Neural progenitor cell (in vitro differentiated cells): ENCODE measurements around the gene GIPC2. TPM values are rescaled to one million over a fixed set of nuclear protein-coding genes. Genes with fewer than 3 reads are reported as not detected.
"Not testable (repeated sequence)": the region's sequence is repeated elsewhere in the genome, so short reads cannot be mapped to it uniquely, and the experiment has no call there.

Source experiments
- DNase-seq: peaks from one replicate; pipeline ENCODE4 v3.0.0-alpha.2; 2016; ENCODE audit warnings: low spot score
- H2AFZ ChIP-seq: fragments of 200-600 bp; sonication (generic); replicated peaks from 2 replicates; pipeline ENCODE4 v1.6.1; 2016; ENCODE audit warnings: antibody characterized with exemption
- H3F3A ChIP-seq: fragments of 200-600 bp; sonication (generic); 2 replicates; pipeline ENCODE4 v1.6.1; 2016; ENCODE audit warnings: antibody characterized with exemption, low read depth
- H3K27ac ChIP-seq: fragments of 200-600 bp; sonication (generic); 2 replicates; pipeline ENCODE4 v1.5.1; 2016; ENCODE audit warnings: mild to moderate bottlenecking
- H3K27me3 ChIP-seq: fragments of 200-600 bp; sonication (generic); 2 replicates; pipeline ENCODE4 v1.6.1; 2016; ENCODE audit warnings: mild to moderate bottlenecking, moderate library complexity
- H3K36me3 ChIP-seq: fragments of 200-600 bp; sonication (generic); 2 replicates; pipeline ENCODE4 v1.5.1; 2016
- H3K4me1 ChIP-seq: fragments of 200-600 bp; sonication (generic); 2 replicates; pipeline ENCODE4 v1.6.1; 2016; ENCODE audit warnings: mixed run types
- H3K4me2 ChIP-seq: fragments of 200-600 bp; sonication (generic); 2 replicates; pipeline ENCODE4 v1.6.1; 2016
- H3K4me3 ChIP-seq: fragments of 200-600 bp; sonication (generic); 2 replicates; pipeline ENCODE4 v1.5.1; 2016
- H3K79me2 ChIP-seq: fragments of 200-600 bp; sonication (generic); 2 replicates; pipeline ENCODE4 v1.6.1; 2016; ENCODE audit warnings: low read depth
- H3K9ac ChIP-seq: fragments of 200-600 bp; sonication (generic); 2 replicates; pipeline ENCODE4 v1.6.1; 2016
- H3K9me3 ChIP-seq: fragments of 200-600 bp; sonication (generic); 2 replicates; pipeline ENCODE4 v1.5.1; 2016; ENCODE audit warnings: low read depth
- H4K20me1 ChIP-seq: fragments of 200-600 bp; sonication (generic); 2 replicates; pipeline ENCODE4 v1.6.1; 2016; ENCODE audit warnings: low read depth
- H3K27ac Mint-ChIP-seq: 3 replicates; pipeline ENCODE4 v1.8.0; 2021; ENCODE audit warnings: mixed read lengths
- H3K27me3 Mint-ChIP-seq: 2 replicates; pipeline ENCODE4 v1.8.0; 2022; ENCODE audit warnings: low read depth, mild to moderate bottlenecking, inconsistent platforms, moderate library complexity, mixed read lengths; ENCODE audit not compliant: insufficient read depth
- H3K36me3 Mint-ChIP-seq: 3 replicates; pipeline ENCODE4 v1.8.0; 2021; ENCODE audit warnings: mixed read lengths
- H3K4me1 Mint-ChIP-seq: 3 replicates; pipeline ENCODE4 v1.8.0; 2021; ENCODE audit warnings: mixed read lengths
- H3K4me3 Mint-ChIP-seq: 3 replicates; pipeline ENCODE4 v1.8.0; 2021; ENCODE audit warnings: mild to moderate bottlenecking, moderate library complexity, mixed read lengths
- H3K9me3 Mint-ChIP-seq: 3 replicates; pipeline ENCODE4 v1.8.0; 2020; ENCODE audit warnings: mixed read lengths
- CTCF ChIP-seq: fragments of 200-600 bp; sonication (generic); IDR thresholded peaks from 2 replicates; pipeline ENCODE4 v1.5.1; 2017; ENCODE audit warnings: antibody characterized with exemption, mild to moderate bottlenecking
- EZH2 ChIP-seq: fragments of 200-600 bp; sonication (generic); IDR thresholded peaks from 2 replicates; pipeline ENCODE4 v1.6.1; 2017; ENCODE audit warnings: antibody characterized with exemption, mild to moderate bottlenecking, moderate library complexity
- EZH2phosphoT487 ChIP-seq: fragments of 200-600 bp; sonication (generic); IDR thresholded peaks from 2 replicates; pipeline ENCODE4 v1.6.1; 2017; ENCODE audit warnings: antibody characterized with exemption
- total RNA-seq: library from RNA; depleted of rRNA; stranded (reverse); fragments of >200 nt; gene quantifications from 2 replicates; pipeline ENCODE4 v1.2.3, GENCODE V29; 2015; ENCODE audit warnings: low replicate concordance

The GIPC2 gene
- total RNA-seq: not detected in 2 replicates

DNA sequence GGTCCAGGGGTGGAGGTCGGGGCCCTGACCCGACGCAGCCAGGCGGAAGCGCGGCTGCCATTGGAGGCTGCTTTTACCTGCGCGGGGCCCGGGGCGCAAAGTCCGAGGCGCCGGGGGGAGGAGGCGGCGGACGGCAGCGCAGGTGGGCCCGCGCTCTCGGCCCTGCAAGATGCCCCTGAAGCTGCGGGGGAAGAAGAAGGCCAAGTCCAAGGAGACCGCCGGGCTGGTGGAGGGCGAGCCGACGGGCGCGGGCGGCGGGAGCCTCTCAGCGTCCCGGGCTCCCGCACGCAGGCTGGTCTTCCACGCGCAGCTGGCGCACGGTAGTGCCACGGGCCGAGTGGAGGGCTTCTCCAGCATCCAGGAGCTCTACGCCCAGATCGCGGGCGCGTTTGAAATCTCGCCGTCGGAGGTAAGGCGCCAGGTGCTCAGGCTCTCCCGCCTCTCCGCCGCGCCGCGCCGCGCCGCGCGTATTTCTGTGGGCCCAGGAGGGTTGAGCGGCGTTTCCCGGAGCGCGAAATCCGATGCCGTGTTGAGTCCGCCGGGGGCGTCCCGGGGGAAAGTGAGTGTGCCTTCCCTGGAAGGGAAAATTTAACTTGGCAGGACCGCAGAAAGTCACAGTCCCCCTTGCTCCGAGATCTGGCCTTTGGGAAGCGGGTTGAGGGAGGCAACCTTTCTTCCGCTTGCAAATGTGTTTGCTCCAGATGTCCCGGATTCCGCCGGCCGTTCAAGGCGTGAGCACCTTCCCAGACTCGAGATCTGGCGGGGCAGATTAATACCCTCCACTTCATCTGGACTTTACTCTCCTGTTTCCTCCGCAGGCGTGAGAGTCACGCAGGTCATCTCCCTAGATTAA is at the start of gene GIPC2:
Gene GIPC2, plus strand, starts transcription at position 41 of the 853 bp plus-strand sequence. Its CDS starts 129 bp downstream, at position 170.
- H3K27me3 ChIP-seq: peaks cover 64% of the 10 kb centered on the region
- no peaks in the 10 kb centered on the region for H3K9me3 ChIP-seq
- Mint-ChIP-seq H3K36me3 (no peaks in the 10 kb centered on the region), H3K4me1 (peaks cover 9% of the 10 kb centered on the region), H3K9me3 (no peaks in the 10 kb centered on the region), H3K4me3 (peak within 1 kb of the TSS; percentile 86), H3K27ac (no peak within 1 kb of the TSS), H3K27me3 (peaks cover 41% of the 10 kb centered on the region)
- peaks cover 12% of the 10 kb centered on the region for H4K20me1 ChIP-seq
- H3K27ac ChIP-seq: no peak within 1 kb of the TSS
- peak within 1 kb of the TSS; percentile 91 for H3K4me2 ChIP-seq
- H2AFZ ChIP-seq: peak within 1 kb of the TSS; percentile 46
- no peaks in the 10 kb centered on the region for H3K79me2 ChIP-seq
- peak; percentile 88 for TF ChIP-seq EZH2phosphoT487
- peak; percentile 97 for TF ChIP-seq EZH2
- TF ChIP-seq CTCF: no peak
- H3K4me3 ChIP-seq: peak within 1 kb of the TSS; percentile 55
- H3F3A ChIP-seq: no peaks in the 10 kb centered on the region
- peaks cover 14% of the 10 kb centered on the region for H3K4me1 ChIP-seq
- H3K36me3 ChIP-seq: no peaks in the 10 kb centered on the region
- H3K9ac ChIP-seq: no peak within 1 kb of the TSS
- peak; percentile 65 for DNase-seq

DNA sequence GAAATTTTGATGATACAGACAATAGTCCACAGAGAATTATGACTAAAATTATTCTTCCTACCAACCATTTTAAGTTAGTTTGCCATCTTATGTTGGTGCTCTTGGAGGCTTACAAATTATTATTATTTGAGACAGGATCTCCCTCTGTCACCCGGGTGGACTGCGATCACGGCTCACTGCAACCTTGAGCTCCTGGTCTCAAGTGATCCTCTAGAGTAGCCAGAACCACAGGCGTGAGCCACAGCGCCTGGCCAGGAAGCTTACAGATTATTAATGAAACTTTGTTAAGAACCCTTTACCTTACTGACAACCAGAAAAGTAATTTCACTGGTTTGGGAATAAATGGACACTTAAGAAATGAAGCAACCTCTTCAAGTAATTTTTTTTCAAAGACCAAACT is 49.0 kb upstream of the GIPC2 start:
- Histone ChIP-seq H3K4me1 (no peaks in the 10 kb centered on the region), H2AFZ (no peak overlapping the region), H3K4me2 (no peak overlapping the region), H3K27ac (no peak overlapping the region), H3K79me2 (peaks cover 52% of the 10 kb centered on the region), H3K4me3 (no peak overlapping the region), H4K20me1 (peaks cover 11% of the 10 kb centered on the region), H3K9ac (no peak overlapping the region), H3K36me3 (no peaks in the 10 kb centered on the region), H3K27me3 (no peaks in the 10 kb centered on the region), H3F3A (peaks cover 6% of the 10 kb centered on the region), H3K9me3 (no peaks in the 10 kb centered on the region)
- Mint-ChIP-seq H3K9me3 (no peaks in the 10 kb centered on the region), H3K4me1 (no peaks in the 10 kb centered on the region), H3K27me3 (no peaks in the 10 kb centered on the region), H3K4me3 (no peak overlapping the region), H3K27ac (no peak overlapping the region), H3K36me3 (peaks cover 11% of the 10 kb centered on the region)
- no peak for DNase-seq
- TF ChIP-seq EZH2 (no peak), EZH2phosphoT487 (no peak), CTCF (no peak)

DNA sequence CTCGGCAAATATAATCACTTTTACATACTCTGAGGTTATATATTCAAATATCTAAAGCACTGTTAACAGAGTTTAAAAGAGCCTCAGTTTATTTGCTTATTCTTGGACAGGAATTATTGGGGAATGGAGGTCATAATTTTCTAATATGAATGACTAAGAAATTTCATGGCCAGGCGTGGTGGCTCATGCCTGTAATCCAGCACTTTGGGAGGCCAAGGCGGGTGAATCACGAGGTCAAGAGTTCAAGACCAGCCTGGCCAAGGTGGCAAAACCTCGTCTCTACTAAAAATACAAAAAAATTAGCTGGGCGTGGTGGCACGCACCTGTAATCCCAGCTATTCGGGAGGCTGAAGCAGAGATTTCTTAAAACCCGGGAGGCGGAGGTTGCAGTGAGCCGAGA is 45.2 kb upstream of the GIPC2 start:
- H3K9ac ChIP-seq, H3K4me3 Mint-ChIP-seq, H3K36me3 Mint-ChIP-seq, H3K9me3 Mint-ChIP-seq, H4K20me1 ChIP-seq, H3K36me3 ChIP-seq, H3K27ac ChIP-seq, H3K27me3 Mint-ChIP-seq, H2AFZ ChIP-seq, H3K27ac Mint-ChIP-seq, H3K9me3 ChIP-seq, H3K4me2 ChIP-seq, H3K4me3 ChIP-seq, DNase-seq, H3K27me3 ChIP-seq: not testable (repeated sequence)
- Histone ChIP-seq H3F3A (peaks cover 34% of the 10 kb centered on the region), H3K79me2 (peaks cover 24% of the 10 kb centered on the region), H3K4me1 (peaks cover 12% of the 10 kb centered on the region)
- peaks cover 19% of the 10 kb centered on the region for H3K4me1 Mint-ChIP-seq
